Measurements from ENCODE around the gene TPRA1.
"Not testable (repeated sequence)": the region's sequence is repeated elsewhere in the genome, so short reads cannot be mapped to it uniquely, and the experiment has no call there.

Gene TPRA1

DNA sequence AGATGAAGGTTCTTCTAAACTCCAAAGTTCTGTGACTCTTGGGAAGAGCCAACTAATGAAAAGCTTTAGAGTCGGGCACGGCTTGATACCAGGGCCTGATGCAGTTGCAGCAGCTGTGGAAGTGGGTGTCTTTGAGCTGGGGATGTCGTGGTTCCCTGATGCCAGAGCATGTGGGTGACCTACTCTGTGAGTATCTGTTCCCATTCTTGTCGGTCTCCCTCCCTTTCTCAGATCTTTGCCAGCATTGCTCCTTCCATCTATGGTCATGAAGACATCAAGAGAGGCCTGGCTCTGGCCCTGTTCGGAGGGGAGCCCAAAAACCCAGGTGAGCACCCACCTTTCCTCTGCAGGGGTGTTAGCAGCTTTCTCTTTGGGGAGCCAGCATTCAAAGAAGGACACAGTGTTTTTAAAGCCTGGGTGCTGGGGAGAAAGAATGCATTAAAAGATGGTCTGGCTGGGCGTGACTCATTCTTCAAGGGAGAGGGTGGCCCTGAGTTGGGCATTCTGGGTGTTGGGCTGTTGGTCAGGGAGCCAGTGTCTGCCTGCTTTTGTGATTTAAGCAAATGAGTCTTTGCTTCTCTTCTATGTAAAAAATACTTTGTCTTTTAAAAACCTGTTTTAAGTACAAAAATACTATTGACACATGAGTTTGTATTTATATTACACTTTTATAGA, 25.2 kb upstream of the TPRA1 start:
- no peak for DNase-seq

- no peak for DNase-seq
These were observed 24.5 kb upstream of the TPRA1 start for GRCh38 chr3:127614928-127615589.

GRCh38 chr3:127613406-127613805, 22.9 kb upstream of the TPRA1 start:
- DNase-seq, result no peak

GRCh38 chr3:127612966-127613365, 22.4 kb upstream of the TPRA1 start:
- no peak for DNase-seq

GRCh38 chr3:127611251-127611650, 20.7 kb upstream of the TPRA1 start:
- DNase-seq, result no peak

DNA sequence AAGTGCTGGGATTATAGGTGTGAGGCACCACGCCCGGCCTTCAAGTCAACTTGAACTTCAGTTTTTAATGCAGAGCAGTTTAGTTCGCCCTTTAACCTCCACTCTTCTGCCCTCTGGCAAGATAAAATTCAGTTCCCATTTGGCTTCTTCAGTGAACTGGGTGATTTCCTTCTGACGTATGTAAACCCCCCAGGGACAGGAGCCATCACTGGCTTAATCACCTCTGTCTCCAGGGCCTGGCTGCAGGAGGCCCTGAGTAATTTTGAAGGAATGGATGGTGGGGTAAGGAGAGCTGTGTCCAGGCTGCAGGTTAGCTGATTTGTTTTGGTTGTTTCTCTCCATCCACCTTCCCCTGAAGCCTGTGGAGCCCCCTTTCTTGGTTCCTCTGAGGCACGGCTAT, 19.6 kb upstream of the TPRA1 start:
- no peak for DNase-seq

GRCh38 chr3:127608362-127608718, 17.8 kb upstream of the TPRA1 start:
- no peak for DNase-seq

- no peak for DNase-seq
These were observed 17.3 kb upstream of the TPRA1 start for GRCh38 chr3:127607675-127608361.

DNA sequence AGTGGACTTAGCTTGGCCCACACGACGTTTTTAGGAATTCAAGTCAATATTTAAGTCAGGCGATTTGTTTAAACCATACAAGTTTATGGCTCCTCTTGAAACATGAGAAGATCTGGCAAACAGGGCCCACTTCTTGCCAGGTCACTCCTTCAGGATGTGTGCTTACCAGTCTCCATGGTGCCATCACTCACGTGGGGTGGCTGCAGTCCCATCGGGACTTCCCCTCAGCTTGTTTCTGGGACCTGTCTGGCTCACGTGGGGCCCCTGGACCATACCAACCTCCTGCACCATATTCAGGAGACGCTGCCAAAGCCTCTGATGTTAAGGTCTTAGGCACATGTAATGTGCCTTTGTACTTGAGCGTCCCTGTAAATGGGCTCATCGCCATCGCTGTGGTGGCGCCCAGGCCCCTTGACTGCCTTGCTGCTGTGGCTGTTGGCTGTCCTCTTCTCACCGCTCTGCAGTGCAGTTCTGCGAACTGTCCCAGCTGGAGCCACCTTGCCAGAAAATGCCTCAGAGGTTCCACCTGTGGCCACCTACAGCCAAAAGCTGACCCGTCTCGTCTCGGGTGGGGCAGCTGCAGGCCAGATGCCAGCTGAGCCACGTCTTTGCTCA, 16.6 kb upstream of the TPRA1 start:
- DNase-seq, result no peak

DNA sequence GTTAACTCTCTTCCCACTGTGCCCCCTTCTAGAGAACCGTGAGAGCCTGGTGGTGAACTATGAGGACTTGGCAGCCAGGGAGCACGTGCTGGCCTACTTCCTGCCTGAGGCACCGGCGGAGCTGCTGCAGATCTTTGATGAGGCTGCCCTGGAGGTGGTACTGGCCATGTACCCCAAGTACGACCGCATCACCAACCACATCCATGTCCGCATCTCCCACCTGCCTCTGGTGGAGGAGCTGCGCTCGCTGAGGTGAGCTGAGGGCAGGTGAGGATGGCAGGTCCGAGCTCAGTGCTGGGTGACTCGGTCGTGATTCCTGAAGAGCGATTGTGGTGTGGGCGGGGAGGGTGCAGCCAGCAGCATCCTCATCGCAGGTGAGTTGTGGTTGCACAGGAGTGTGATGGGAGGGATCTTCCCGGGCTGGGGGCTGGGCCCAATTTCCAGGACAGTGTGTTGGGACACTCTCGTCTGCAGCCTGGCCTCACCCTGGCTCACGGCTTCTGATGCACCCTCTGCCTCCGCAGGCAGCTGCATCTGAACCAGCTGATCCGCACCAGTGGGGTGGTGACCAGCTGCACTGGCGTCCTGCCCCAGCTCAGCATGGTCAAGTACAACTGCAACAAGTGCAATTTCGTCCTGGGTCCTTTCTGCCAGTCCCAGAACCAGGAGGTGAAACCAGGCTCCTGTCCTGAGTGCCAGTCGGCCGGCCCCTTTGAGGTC, 15.7 kb upstream of the TPRA1 start:
- no peak for DNase-seq

- not testable (repeated sequence) for DNase-seq
These were observed 15.0 kb upstream of the TPRA1 start for GRCh38 chr3:127605547-127605946.

GRCh38 chr3:127604546-127605165, 14.1 kb upstream of the TPRA1 start:
- no peak for DNase-seq

DNA sequence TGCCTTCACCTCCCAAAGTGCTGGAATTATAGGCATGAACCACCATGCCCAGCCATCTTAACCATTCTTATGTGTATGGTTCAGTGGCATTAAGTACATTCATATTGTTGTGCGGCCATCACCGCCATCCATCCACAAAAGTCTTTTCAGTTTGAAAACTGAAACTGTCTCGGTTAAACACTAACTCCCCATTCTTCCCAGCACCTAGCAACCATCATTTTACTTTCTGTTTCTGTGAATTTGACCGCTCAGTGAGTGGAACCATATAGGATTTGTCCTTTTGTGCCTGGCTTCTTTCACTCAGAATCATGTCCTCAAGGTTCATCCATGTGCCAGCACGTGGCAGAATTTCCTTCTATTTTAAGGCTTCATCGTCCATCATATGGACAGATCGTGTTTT, 13.5 kb upstream of the TPRA1 start:
- no peak for DNase-seq

- DNase-seq, result no peak
These were observed 10.4 kb upstream of the TPRA1 start for GRCh38 chr3:127600749-127601456.

GRCh38 chr3:127598841-127599570, 8.5 kb upstream of the TPRA1 start:
- DNase-seq, result no peak

- DNase-seq, result no peak
These were observed 6.7 kb upstream of the TPRA1 start for GRCh38 chr3:127597020-127597771.

- no peak for DNase-seq
These were observed 4.8 kb upstream of the TPRA1 start for GRCh38 chr3:127595303-127595702.

GRCh38 chr3:127593178-127593577, 2.6 kb upstream of the TPRA1 start:
- no peak for DNase-seq

- DNase-seq, result no peak
These were observed 296 bp downstream of the TPRA1 start for GRCh38 chr3:127590282-127590592.

DNA sequence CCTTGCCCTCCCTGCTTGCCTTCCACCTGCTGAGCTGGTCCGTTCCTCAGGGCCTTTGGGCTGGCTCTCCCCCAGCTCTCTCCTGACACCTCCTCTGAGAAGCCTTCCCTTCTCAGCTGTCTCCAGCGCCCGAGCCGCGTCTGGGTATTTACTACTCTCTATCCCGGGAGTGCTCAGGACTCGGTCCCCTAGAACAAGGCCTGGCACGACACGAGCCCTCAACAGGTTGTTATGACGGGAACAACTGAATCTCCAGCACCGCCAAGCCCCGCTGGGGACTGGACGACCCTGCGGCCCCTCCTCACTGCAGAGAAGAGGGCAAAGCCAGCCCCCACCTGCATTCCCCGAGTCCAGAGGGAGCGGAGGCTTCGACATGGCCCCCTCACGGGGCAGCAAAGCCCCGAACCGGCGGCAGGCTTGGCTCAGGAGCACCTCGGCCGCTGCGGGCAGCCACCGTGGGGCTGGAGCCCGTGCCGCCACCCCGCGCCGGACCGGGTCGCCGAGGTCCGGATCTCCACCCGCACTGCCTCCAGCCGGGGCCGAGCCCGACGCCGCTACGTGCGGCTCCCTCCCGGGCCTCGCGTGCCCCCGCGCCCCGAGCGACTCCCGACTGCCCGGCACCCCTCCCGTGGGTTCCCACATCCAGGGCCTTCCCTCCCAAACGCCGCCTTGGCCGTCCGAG, 792 bp downstream of the TPRA1 start:
- DNase-seq, result no peak
